Measurements from ENCODE around the gene TATDN2. TPM values are rescaled to one million over a fixed set of nuclear protein-coding genes. Genes with fewer than 3 reads are reported as not detected.

TATDN2 gene
- total and polyA plus RNA-seq, 2 donors (not counting 3 experiments of a cell fraction or from before 2014, with no cell fraction given) = 10.7 to 26.8 TPM

DNA sequence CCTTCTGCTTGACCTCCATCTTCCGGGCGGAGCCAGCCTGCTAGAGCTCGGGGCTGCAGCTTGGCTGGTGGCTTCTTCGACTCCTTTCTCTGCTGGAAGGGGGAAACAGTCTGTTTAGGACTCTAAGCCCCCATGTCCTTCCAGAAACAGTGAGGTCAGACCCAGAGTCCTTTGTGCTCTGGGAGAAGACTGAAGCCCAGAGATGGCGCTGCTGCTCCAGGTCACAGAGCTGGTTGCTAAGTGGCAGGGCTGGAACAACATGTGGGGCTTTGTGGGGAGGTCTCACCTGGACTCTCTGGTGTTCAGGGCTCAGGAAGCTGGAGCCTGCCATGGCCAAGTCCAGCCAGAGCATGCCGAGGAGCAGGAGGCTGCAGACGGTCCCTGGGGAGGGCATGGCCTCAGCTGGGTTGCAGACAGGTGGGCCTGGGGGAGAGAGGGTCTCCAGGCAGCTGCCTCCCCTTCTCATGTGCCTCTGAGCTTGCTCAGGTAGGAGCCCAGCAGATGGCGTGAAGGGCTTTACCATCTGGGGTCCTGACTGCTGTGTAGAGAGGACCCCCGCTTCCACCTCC is 41.6 kb downstream of the TATDN2 start:
- H3K4me1 ChIP-seq (ENCODE audit: control insufficient read depth, extremely low read depth, insufficient read depth, low read length) = no peaks in the 10 kb centered on the region
- no peaks in the 10 kb centered on the region for H3K9me1 ChIP-seq (replicated peaks; ENCODE audit: control insufficient read depth, extremely low read depth, insufficient read depth, low read length)
- no peak for DNase-seq (ENCODE audit: low read depth, low spot score)
- no peak for FAIRE-seq
- H3K27me3 ChIP-seq (ENCODE audit: control insufficient read depth in 2 of 2, insufficient read depth in 2 of 2, low read length in 2 of 2) = no peaks in the 10 kb centered on the region
- CTCF ChIA-PET = interaction anchor here (1.3 kb wide), 1 partner anchor 10 kb away, joined by 3 read pairs; no protein-coding TSS in a partner anchor
- no peak overlapping the region for H3K27ac ChIP-seq (ENCODE audit: insufficient read depth, low read depth, low read length)
- dilution Hi-C loops (cut with MboI; ENCODE audit: extremely low pct_ligation_motif_present, low sequenced_read_pairs) = no loop called here
- BruUV-seq (replicated peaks) = no TSS peak
- no peak overlapping the region for H3K4me3 ChIP-seq (replicated peaks in 1 of 3; ENCODE audit: insufficient read depth in 1 of 3, low read depth in 1 of 3, low read length in 3 of 3)
- H3K36me3 ChIP-seq (ENCODE audit: control insufficient read depth in 2 of 2, extremely low read depth in 1 of 2, insufficient read depth in 2 of 2, low read length in 2 of 2) = no peaks in the 10 kb centered on the region
- POLR2A ChIA-PET = no interaction called here
- H3K9me3 ChIP-seq (replicated peaks; ENCODE audit: control insufficient read depth, insufficient read depth, low read length) = no peaks in the 10 kb centered on the region
- H3K4me2 ChIP-seq (ENCODE audit: insufficient read depth, low read length) = no peak overlapping the region
- intact Hi-C loops (cut with micrococcal nuclease) = no loop called here
- H3K79me2 ChIP-seq (ENCODE audit: control insufficient read depth, insufficient read depth, low read length) = no peaks in the 10 kb centered on the region
- TF ChIP-seq, protein P1, sequence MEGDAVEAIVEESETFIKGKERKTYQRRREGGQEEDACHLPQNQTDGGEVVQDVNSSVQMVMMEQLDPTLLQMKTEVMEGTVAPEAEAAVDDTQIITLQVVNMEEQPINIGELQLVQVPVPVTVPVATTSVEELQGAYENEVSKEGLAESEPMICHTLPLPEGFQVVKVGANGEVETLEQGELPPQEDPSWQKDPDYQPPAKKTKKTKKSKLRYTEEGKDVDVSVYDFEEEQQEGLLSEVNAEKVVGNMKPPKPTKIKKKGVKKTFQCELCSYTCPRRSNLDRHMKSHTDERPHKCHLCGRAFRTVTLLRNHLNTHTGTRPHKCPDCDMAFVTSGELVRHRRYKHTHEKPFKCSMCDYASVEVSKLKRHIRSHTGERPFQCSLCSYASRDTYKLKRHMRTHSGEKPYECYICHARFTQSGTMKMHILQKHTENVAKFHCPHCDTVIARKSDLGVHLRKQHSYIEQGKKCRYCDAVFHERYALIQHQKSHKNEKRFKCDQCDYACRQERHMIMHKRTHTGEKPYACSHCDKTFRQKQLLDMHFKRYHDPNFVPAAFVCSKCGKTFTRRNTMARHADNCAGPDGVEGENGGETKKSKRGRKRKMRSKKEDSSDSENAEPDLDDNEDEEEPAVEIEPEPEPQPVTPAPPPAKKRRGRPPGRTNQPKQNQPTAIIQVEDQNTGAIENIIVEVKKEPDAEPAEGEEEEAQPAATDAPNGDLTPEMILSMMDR (IDR thresholded peaks at IDR 0.05; ENCODE audit: extremely low read depth in 1 of 2, insufficient read depth in 1 of 2, low read depth in 1 of 2, low read length in 2 of 2) = no peak
- TF ChIP-seq GATA2 (IDR thresholded peaks at IDR 0.05; ENCODE audit: insufficient read depth, insufficient read length, low read depth, low read length) (no peak), MYC (IDR thresholded peaks at IDR 0.05; ENCODE audit: low read depth, low read length) (no peak), POLR2AphosphoS5 (IDR thresholded peaks at IDR 0.05; ENCODE audit: insufficient read depth, low read depth, low read length) (no peak), FOS (IDR thresholded peaks at IDR 0.05; ENCODE audit: borderline replicate concordance, insufficient read depth, low read length) (no peak), JUN (IDR thresholded peaks at IDR 0.05; ENCODE audit: borderline replicate concordance, insufficient read depth, insufficient read length, low read depth) (no peak), POLR2A (IDR thresholded peaks at IDR 0.05; ENCODE audit: low read depth, low read length) (no peak), EZH2 (IDR thresholded peaks at IDR 0.05; ENCODE audit: borderline replicate concordance, low read depth, low read length, severe bottlenecking) (no peak)
- TF ChIP-seq, protein P2, sequence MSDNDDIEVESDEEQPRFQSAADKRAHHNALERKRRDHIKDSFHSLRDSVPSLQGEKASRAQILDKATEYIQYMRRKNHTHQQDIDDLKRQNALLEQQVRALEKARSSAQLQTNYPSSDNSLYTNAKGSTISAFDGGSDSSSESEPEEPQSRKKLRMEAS (IDR thresholded peaks at IDR 0.05; ENCODE audit: insufficient read depth, insufficient read length) = no peak
- no peak overlapping the region for H2AFZ ChIP-seq (ENCODE audit: low read depth, low read length)
- no peaks in the 10 kb centered on the region for H4K20me1 ChIP-seq (replicated peaks; ENCODE audit: control insufficient read depth, extremely low read depth, insufficient read depth, low read length)
- no peak overlapping the region for H3K9ac ChIP-seq (replicated peaks; ENCODE audit: extremely low read depth, insufficient read depth, low read length)
